Mammary epithelial cell (primary cell): Measurements from ENCODE around the gene CORT.

ENCODE experiments used
- CTCF ChIP-seq, 2 donors: IDR thresholded peaks in 1 of 2; conservative IDR thresholded peaks in 1 of 2; 2 replicates each; pipeline ENCODE4 v1.5.1; 2011 to 2012; ENCODE audit warnings: inconsistent platforms in 2 of 2, low read length in 2 of 2, mild to moderate bottlenecking in 2 of 2, control low read depth in 1 of 2, low read depth in 1 of 2; ENCODE audit not compliant: insufficient read depth in 1 of 2; ENCODE audit errors: extremely low read depth in 1 of 2
- EZH2 ChIP-seq: IDR thresholded peaks from 2 replicates; pipeline ENCODE4 v1.6.1; 2012; ENCODE audit warnings: low read length, inconsistent platforms, borderline replicate concordance

GRCh38 chr1:10444248-10444647 lies 5.6 kb upstream of the CORT start:
- TF ChIP-seq CTCF (conservative IDR thresholded peaks at IDR 0.05 in 1 of 2, IDR thresholded peaks at IDR 0.05 in 1 of 2; ENCODE audit: extremely low read depth in 1 of 2, insufficient read depth in 1 of 2, low read depth in 1 of 2, low read length in 2 of 2) (no peak), EZH2 (no peak)
